ENCODE results near the gene MCM5. TPM values are rescaled to one million over a fixed set of nuclear protein-coding genes. Genes with fewer than 3 reads are reported as not detected.
A peak's percentile ranks its signal among the peaks of the same experiment; 100 is the strongest.
"Not testable (repeated sequence)": the region's sequence is repeated elsewhere in the genome, so short reads cannot be mapped to it uniquely, and the experiment has no call there.

The MCM5 gene
- total and polyA plus RNA-seq, 2 experiments from 2014 or later: 34.4 to 51.5 TPM

- H3K4me1 ChIP-seq (ENCODE audit: insufficient read depth): no peaks in the 10 kb centered on the region
- H3K27ac ChIP-seq: no peak overlapping the region
- H3K4me3 ChIP-seq: no peak overlapping the region
- DNase-seq: no peak
- H3K79me2 ChIP-seq (ENCODE audit: insufficient read depth): no peaks in the 10 kb centered on the region
- TF ChIP-seq EZH2phosphoT487 (IDR thresholded peaks at IDR 0.05; ENCODE audit: insufficient read depth, low read depth) (no peak), EZH2 (IDR thresholded peaks at IDR 0.05; ENCODE audit: insufficient read depth, poor library complexity, severe bottlenecking) (no peak)
- no peaks in the 10 kb centered on the region for H3K9me2 ChIP-seq (ENCODE audit: insufficient read depth)
- 67 to 71% methylated on average over 5 of the region's 5 CpGs for WGBS, 2 experiments (ENCODE audit: low coverage in 1 of 2, low lambda C conversion rate in 2 of 2, missing lambda C conversion rate in 2 of 2)
- H3K4me2 ChIP-seq (ENCODE audit: unreplicated experiment): no peak overlapping the region
- no peak overlapping the region for H2AFZ ChIP-seq
- H3K9me3 ChIP-seq (ENCODE audit: low read depth): no peaks in the 10 kb centered on the region
- H3K27me3 ChIP-seq (replicated peaks; ENCODE audit: insufficient read depth): no peaks in the 10 kb centered on the region
- in situ Hi-C loops (cut with MboI): loop anchor here (25.0 kb wide), 1 partner anchor 676 kb away; no protein-coding TSS in a partner anchor
- H3F3A ChIP-seq (ENCODE audit: insufficient read depth): no peaks in the 10 kb centered on the region; the same call in 1 of the 2 replicates
- H3K36me3 ChIP-seq (ENCODE audit: low read depth): no peaks in the 10 kb centered on the region
- H4K20me1 ChIP-seq (ENCODE audit: insufficient read depth): no peaks in the 10 kb centered on the region
- no peak overlapping the region for H3K9ac ChIP-seq
Observed at GRCh38 chr22:35436421-35436820, 36.5 kb downstream of the MCM5 start.

GRCh38 chr22:35437049-35437448 is 37.1 kb downstream of the MCM5 start:
- Histone ChIP-seq H3K27ac (no peak overlapping the region), H3K79me2 (ENCODE audit: insufficient read depth) (no peaks in the 10 kb centered on the region), H3K9me2 (ENCODE audit: insufficient read depth) (no peaks in the 10 kb centered on the region), H3K9ac (no peak overlapping the region), H4K20me1 (ENCODE audit: insufficient read depth) (no peaks in the 10 kb centered on the region), H3K4me2 (ENCODE audit: unreplicated experiment) (no peak overlapping the region), H3K36me3 (ENCODE audit: low read depth) (no peaks in the 10 kb centered on the region), H2AFZ (no peak overlapping the region), H3K4me1 (ENCODE audit: insufficient read depth) (no peaks in the 10 kb centered on the region), H3K27me3 (replicated peaks; ENCODE audit: insufficient read depth) (no peaks in the 10 kb centered on the region), H3K4me3 (no peak overlapping the region), H3K9me3 (ENCODE audit: low read depth) (no peaks in the 10 kb centered on the region), H3F3A (ENCODE audit: insufficient read depth) (no peaks in the 10 kb centered on the region)
- TF ChIP-seq EZH2 (IDR thresholded peaks at IDR 0.05; ENCODE audit: insufficient read depth, poor library complexity, severe bottlenecking): no peak
- no peak for TF ChIP-seq EZH2phosphoT487 (IDR thresholded peaks at IDR 0.05; ENCODE audit: insufficient read depth, low read depth)
- 96 to 100% methylated on average over 2 of the region's 2 CpGs for WGBS, 2 experiments (ENCODE audit: low coverage in 1 of 2, low lambda C conversion rate in 2 of 2, missing lambda C conversion rate in 2 of 2)
- in situ Hi-C loops (cut with MboI): loop anchor here (25.0 kb wide), 1 partner anchor 675 kb away; no protein-coding TSS in a partner anchor
- peak; percentile 16 for DNase-seq

GRCh38 chr22:35438673-35439364 is 38.9 kb downstream of the MCM5 start:
- H3K79me2 ChIP-seq (ENCODE audit: insufficient read depth); H3K9ac ChIP-seq; H3K27ac ChIP-seq; H3K36me3 ChIP-seq (ENCODE audit: low read depth); H3F3A ChIP-seq (ENCODE audit: insufficient read depth); H3K4me1 ChIP-seq (ENCODE audit: insufficient read depth); H3K9me2 ChIP-seq (ENCODE audit: insufficient read depth); H4K20me1 ChIP-seq (ENCODE audit: insufficient read depth); H2AFZ ChIP-seq; H3K27me3 ChIP-seq (replicated peaks; ENCODE audit: insufficient read depth); H3K4me3 ChIP-seq; DNase-seq; H3K4me2 ChIP-seq (ENCODE audit: unreplicated experiment); H3K9me3 ChIP-seq (ENCODE audit: low read depth): not testable (repeated sequence)
- WGBS, 2 experiments (ENCODE audit: low coverage in 1 of 2, low lambda C conversion rate in 2 of 2, missing lambda C conversion rate in 2 of 2): 84 to 87% methylated on average over 3 of the region's 3 CpGs
- in situ Hi-C loops (cut with MboI): loop anchor here (25.0 kb wide), 1 partner anchor 673 kb away; no protein-coding TSS in a partner anchor

GRCh38 chr22:35439365-35439717 is 39.4 kb downstream of the MCM5 start:
- in situ Hi-C loops (cut with MboI): loop anchor here (25.0 kb wide), 1 partner anchor 673 kb away; no protein-coding TSS in a partner anchor
- Histone ChIP-seq H4K20me1 (ENCODE audit: insufficient read depth) (no peaks in the 10 kb centered on the region), H3K4me3 (no peak overlapping the region), H3K27me3 (replicated peaks; ENCODE audit: insufficient read depth) (no peaks in the 10 kb centered on the region), H3F3A (ENCODE audit: insufficient read depth) (no peaks in the 10 kb centered on the region), H3K4me1 (ENCODE audit: insufficient read depth) (no peaks in the 10 kb centered on the region), H3K27ac (no peak overlapping the region), H2AFZ (no peak overlapping the region), H3K36me3 (ENCODE audit: low read depth) (no peaks in the 10 kb centered on the region), H3K9me3 (ENCODE audit: low read depth) (no peaks in the 10 kb centered on the region), H3K4me2 (ENCODE audit: unreplicated experiment) (no peak overlapping the region), H3K9ac (no peak overlapping the region), H3K79me2 (ENCODE audit: insufficient read depth) (no peaks in the 10 kb centered on the region), H3K9me2 (ENCODE audit: insufficient read depth) (no peaks in the 10 kb centered on the region)
- 93 to 100% methylated on average over 1 of the region's 1 CpG for WGBS, 2 experiments (ENCODE audit: low coverage in 1 of 2, low lambda C conversion rate in 2 of 2, missing lambda C conversion rate in 2 of 2)
- no peak for DNase-seq
- no peak for TF ChIP-seq EZH2phosphoT487 (IDR thresholded peaks at IDR 0.05; ENCODE audit: insufficient read depth, low read depth)
- no peak for TF ChIP-seq EZH2 (IDR thresholded peaks at IDR 0.05; ENCODE audit: insufficient read depth, poor library complexity, severe bottlenecking)
